GM18505 (cell line): Measurements from ENCODE around the gene ANKHD1.
"Not testable (repeated sequence)": the region's sequence is repeated elsewhere in the genome, so short reads cannot be mapped to it uniquely, and the experiment has no call there.

Source experiments
- ATAC-seq: cut with Tn5 transposase; IDR thresholded peaks from one replicate; pipeline ENCODE4 v1.9.1; 2021; ENCODE audit not compliant: unreplicated experiment
- POLR2A ChIP-seq: IDR thresholded peaks from 4 replicates; pipeline ENCODE4 v1.6.1; 2011; ENCODE audit warnings: borderline replicate concordance; ENCODE audit not compliant: insufficient read depth, insufficient read length; ENCODE audit errors: extremely low read depth

Gene ANKHD1

GRCh38 chr5:140393738-140394137 lies 7.9 kb upstream of the ANKHD1 start:
- ATAC-seq = no peak
- TF ChIP-seq POLR2A = no peak

- TF ChIP-seq POLR2A = no peak
- no peak for ATAC-seq
Measured at GRCh38 chr5:140398379-140398811, 3.2 kb upstream of the ANKHD1 start.

- ATAC-seq = peak; percentile 1
Measured at GRCh38 chr5:140399979-140400729, 1.5 kb upstream of the ANKHD1 start.

GRCh38 chr5:140400730-140401361 lies 787 bp upstream of the ANKHD1 start:
- peak; percentile 77 for TF ChIP-seq POLR2A
- ATAC-seq = peak; percentile 57

More at GRCh38 chr5:140399979-140400729, 1.5 kb upstream of the ANKHD1 start:
- no peak for TF ChIP-seq POLR2A

DNA sequence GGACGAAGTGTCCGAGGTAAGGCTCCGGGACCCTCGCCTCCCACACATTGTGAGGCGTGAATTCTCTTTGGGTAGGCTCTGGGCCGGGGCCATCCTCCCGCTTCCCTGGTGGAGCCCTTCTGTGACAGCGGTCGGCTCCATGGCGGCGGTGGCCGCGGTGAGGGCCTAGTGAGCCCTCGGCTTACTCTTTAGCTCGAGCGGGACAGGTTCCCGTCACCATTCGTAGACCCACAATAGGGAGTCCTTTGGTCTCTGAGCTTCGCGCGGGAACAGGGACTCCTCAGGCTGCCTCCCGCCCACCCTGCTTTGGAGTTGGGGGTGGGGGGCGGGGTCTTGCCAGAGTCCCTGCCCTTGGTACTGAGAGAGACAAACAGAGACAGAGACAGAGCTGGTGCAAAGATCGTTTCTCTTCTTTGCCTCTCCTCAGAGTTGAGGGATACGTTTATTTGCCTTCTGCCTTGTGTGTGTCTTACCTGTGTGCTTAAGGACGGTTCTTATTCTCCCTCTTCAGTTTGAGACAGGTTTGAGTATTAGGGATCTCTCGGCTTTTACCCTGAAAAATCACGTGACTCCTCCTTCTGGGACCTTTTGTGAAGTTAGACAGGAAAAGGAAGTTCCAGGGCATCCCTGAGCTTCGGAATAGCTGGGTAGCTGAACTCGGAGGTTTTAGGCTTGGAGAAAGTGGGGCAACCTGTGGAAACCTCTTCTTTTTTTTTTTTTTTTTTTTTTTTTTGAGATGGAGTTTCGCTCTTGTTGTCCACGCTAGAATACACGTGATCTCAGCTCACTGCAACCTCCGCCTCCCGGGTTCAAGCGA lies 833 bp downstream of the ANKHD1 start:
- no peak for TF ChIP-seq POLR2A
- peak; percentile 0 for ATAC-seq

GRCh38 chr5:140403613-140404012 lies 2.0 kb downstream of the ANKHD1 start:
- no peak for ATAC-seq

GRCh38 chr5:140408750-140409241 lies 7.2 kb downstream of the ANKHD1 start:
- TF ChIP-seq POLR2A = no peak
- ATAC-seq = no peak

More at GRCh38 chr5:140403613-140404012, 2.0 kb downstream of the ANKHD1 start:
- TF ChIP-seq POLR2A = no peak

GRCh38 chr5:140413230-140413629 lies 11.6 kb downstream of the ANKHD1 start:
- no peak for TF ChIP-seq POLR2A
- no peak for ATAC-seq

GRCh38 chr5:140417235-140417634 lies 15.6 kb downstream of the ANKHD1 start:
- TF ChIP-seq POLR2A = no peak
- no peak for ATAC-seq

DNA sequence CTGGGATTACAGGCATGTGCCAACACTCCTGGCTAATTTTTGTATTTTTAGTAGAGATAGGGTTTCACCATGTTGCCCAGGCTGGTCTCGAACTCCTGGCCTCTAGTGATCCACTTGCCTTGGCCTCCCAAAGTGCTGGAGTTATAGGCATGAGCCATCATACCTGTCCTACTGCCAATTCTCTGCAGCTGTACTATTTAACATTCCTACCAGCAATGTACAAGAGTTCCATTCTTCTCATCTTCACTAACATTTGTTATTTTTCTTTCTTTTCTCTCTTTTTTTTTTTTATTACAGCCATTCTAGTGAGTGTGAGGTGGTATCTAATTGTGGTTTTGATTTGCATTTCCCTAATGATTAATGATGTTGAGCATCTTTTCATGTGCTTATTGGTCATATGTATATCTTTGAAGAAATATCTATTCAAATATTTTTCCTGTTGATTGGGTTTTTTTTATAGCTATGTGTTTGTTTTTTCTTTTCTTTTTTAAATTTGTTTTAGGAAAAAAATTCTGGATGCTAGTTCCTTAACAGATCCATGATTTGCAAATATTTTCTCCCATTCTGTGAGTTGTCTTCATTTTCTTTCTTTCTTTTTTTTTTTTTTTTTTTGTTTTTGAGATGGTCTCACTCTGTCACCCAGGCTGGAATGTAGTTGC lies 17.4 kb downstream of the ANKHD1 start:
- no peak for TF ChIP-seq POLR2A
- no peak for ATAC-seq

- no peak for ATAC-seq
- TF ChIP-seq POLR2A = no peak
Measured at GRCh38 chr5:140420226-140420570, 18.6 kb downstream of the ANKHD1 start.

GRCh38 chr5:140420665-140421361 lies 19.2 kb downstream of the ANKHD1 start:
- ATAC-seq = no peak
- no peak for TF ChIP-seq POLR2A

DNA sequence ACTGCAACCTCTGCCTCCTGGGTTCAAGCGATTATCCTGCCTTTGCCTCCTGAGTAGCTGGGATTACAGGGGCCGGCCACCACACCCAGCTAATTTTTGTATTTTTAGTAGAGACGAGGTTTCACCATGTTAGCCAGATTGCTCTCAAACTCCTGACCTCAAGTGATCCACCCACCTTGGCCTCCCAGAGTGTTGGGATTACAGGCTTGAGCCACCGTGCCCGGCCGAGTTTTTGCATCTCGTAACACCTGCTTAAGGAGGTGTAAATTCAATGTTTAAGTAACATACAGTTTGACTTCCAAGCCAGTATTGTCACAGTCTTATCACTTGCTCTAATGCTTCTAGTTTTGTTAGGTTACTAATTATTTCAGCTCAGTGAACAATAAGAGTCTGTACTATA lies 19.7 kb downstream of the ANKHD1 start:
- ATAC-seq = not testable (repeated sequence)
